NCI-H2227 (cell line): ENCODE measurements around the gene DAW1.
"Not testable (repeated sequence)": the region's sequence is repeated elsewhere in the genome, so short reads cannot be mapped to it uniquely, and the experiment has no call there.

Experiments
- DNase-seq: peaks from one replicate; lab custom pipeline; 2025; ENCODE audit not compliant: unreplicated experiment; lab: John Stamatoyannopoulos, UW

Gene DAW1

GRCh38 chr2:227871375-227871791 is at the start of gene DAW1:
DAW1 (plus strand) TSS chr2:227871631; CDS start chr2:227871690, 59 bp downstream.
- DNase-seq: peak; percentile 52

- no peak for DNase-seq
Observed at GRCh38 chr2:227822416-227823003, 48.9 kb upstream of the DAW1 start.

GRCh38 chr2:227823922-227824321 is 47.5 kb upstream of the DAW1 start:
- DNase-seq: no peak

- DNase-seq: no peak
Observed at GRCh38 chr2:227824711-227825110, 46.7 kb upstream of the DAW1 start.

GRCh38 chr2:227826019-227826521 is 45.4 kb upstream of the DAW1 start:
- no peak for DNase-seq

- no peak for DNase-seq
Observed at GRCh38 chr2:227826563-227826962, 44.9 kb upstream of the DAW1 start.

- no peak for DNase-seq
Observed at GRCh38 chr2:227827143-227827542, 44.3 kb upstream of the DAW1 start.

- DNase-seq: no peak
Observed at GRCh38 chr2:227828477-227828912, 42.9 kb upstream of the DAW1 start.

GRCh38 chr2:227829337-227829736 is 42.1 kb upstream of the DAW1 start:
- no peak for DNase-seq

- DNase-seq: no peak
Observed at GRCh38 chr2:227834423-227834822, 37.0 kb upstream of the DAW1 start.

- no peak for DNase-seq
Observed at GRCh38 chr2:227834916-227835650, 36.3 kb upstream of the DAW1 start.

- not testable (repeated sequence) for DNase-seq
Observed at GRCh38 chr2:227839339-227840129, 31.9 kb upstream of the DAW1 start.

GRCh38 chr2:227846831-227847230 is 24.6 kb upstream of the DAW1 start:
- no peak for DNase-seq

GRCh38 chr2:227848146-227848545 is 23.3 kb upstream of the DAW1 start:
- DNase-seq: no peak

GRCh38 chr2:227848586-227848985 is 22.8 kb upstream of the DAW1 start:
- DNase-seq: no peak

- DNase-seq: no peak
Observed at GRCh38 chr2:227849906-227850305, 21.5 kb upstream of the DAW1 start.

- no peak for DNase-seq
Observed at GRCh38 chr2:227853204-227853629, 18.2 kb upstream of the DAW1 start.

GRCh38 chr2:227853765-227854271 is 17.6 kb upstream of the DAW1 start:
- DNase-seq: no peak

- DNase-seq: no peak
Observed at GRCh38 chr2:227855440-227855839, 16.0 kb upstream of the DAW1 start.

GRCh38 chr2:227856697-227857096 is 14.7 kb upstream of the DAW1 start:
- no peak for DNase-seq

GRCh38 chr2:227860221-227860641 is 11.2 kb upstream of the DAW1 start:
- no peak for DNase-seq
